HG03159 (cell line): ENCODE results near the gene OR5H14.
"Not testable (repeated sequence)": the region's sequence is repeated elsewhere in the genome, so short reads cannot be mapped to it uniquely, and the experiment has no call there.

Experiments used
- ATAC-seq: cut with Tn5 transposase; IDR thresholded peaks from one replicate; pipeline ENCODE4 v1.9.1; 2021; ENCODE audit warnings: mild to moderate bottlenecking, moderate library complexity; ENCODE audit not compliant: unreplicated experiment

Gene OR5H14

DNA sequence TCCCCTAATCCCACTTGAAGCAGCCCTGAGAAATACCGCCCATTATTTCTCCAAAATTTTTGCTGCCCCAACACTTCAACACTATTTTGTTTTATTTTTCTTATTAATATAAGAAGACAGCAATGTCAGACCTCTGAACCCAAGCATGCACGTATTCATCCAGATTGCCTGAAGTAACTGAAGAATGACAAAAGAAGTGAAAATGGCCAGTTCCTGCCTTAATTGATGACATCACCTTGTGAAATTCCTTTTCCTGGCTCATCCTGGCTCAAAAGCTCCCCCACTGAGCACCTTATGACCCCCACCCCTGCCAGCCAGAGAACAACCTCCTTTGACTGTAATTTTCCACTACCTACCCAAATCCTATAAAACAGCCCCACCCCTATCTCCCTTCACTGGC, 49.0 kb downstream of the OR5H14 start:
- not testable (repeated sequence) for ATAC-seq

DNA sequence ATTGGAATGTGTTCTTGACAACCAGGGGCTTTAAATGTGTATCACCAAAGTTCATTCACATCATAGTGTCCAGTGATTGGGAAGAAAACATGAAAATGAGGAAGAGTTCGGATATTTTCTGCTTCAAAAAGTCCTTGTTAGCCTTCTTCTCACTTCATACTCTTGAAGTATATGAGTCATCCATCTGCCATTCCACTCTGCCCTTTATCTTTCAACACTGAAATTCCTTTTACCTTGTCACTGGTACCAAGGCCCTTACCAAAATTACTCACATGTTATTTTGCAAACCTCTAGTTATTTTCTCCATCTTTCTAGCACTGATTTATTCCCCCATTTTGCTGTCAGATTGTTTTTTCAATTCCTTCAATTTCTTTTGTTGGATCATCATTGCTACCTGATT, 51.7 kb downstream of the OR5H14 start:
- ATAC-seq: no peak
